GM23248 (cell line): ENCODE measurements around the gene SH2D4B. TPM values are rescaled to one million over a fixed set of nuclear protein-coding genes. Genes with fewer than 3 reads are reported as not detected.

Experiments
- DNase-seq: peaks from one replicate; pipeline ENCODE4 v3.0.0-alpha.2; 2015
- H2AFZ ChIP-seq: fragments of 200-600 bp; sonication (generic); 2 replicates; pipeline ENCODE4 v1.6.1; 2016; ENCODE audit warnings: antibody characterized with exemption
- H3F3A ChIP-seq: fragments of 200-600 bp; sonication (generic); 2 replicates; pipeline ENCODE4 v1.6.1; 2016; ENCODE audit warnings: mild to moderate bottlenecking, antibody characterized with exemption, mixed run types; ENCODE audit not compliant: insufficient read depth
- H3K27ac ChIP-seq: fragments of 200-600 bp; sonication (generic); 2 replicates; pipeline ENCODE4 v1.5.1; 2016; ENCODE audit warnings: mild to moderate bottlenecking
- H3K27me3 ChIP-seq: fragments of 200-600 bp; sonication (generic); replicated peaks from 2 replicates; pipeline ENCODE4 v1.6.1; 2016; ENCODE audit warnings: mild to moderate bottlenecking; ENCODE audit not compliant: insufficient read depth
- H3K36me3 ChIP-seq: fragments of 200-600 bp; sonication (generic); 2 replicates; pipeline ENCODE4 v1.6.1; 2016; ENCODE audit warnings: low read depth, mild to moderate bottlenecking
- H3K4me1 ChIP-seq: fragments of 200-600 bp; sonication (generic); 2 replicates; pipeline ENCODE4 v1.6.1; 2016; ENCODE audit warnings: mild to moderate bottlenecking; ENCODE audit not compliant: insufficient read depth
- H3K4me2 ChIP-seq: fragments of 200-600 bp; sonication (generic); one replicate; pipeline ENCODE4 v1.6.1; 2016; ENCODE audit warnings: mild to moderate bottlenecking; ENCODE audit not compliant: unreplicated experiment
- H3K4me3 ChIP-seq: fragments of 200-600 bp; sonication (generic); 2 replicates; pipeline ENCODE4 v1.5.1; 2016; ENCODE audit warnings: mild to moderate bottlenecking
- H3K79me2 ChIP-seq: fragments of 200-600 bp; sonication (generic); 2 replicates; pipeline ENCODE4 v1.6.1; 2016; ENCODE audit warnings: mild to moderate bottlenecking; ENCODE audit not compliant: insufficient read depth
- H3K9ac ChIP-seq: fragments of 200-600 bp; sonication (generic); 2 replicates; pipeline ENCODE4 v1.6.1; 2016; ENCODE audit warnings: mild to moderate bottlenecking
- H3K9me2 ChIP-seq: fragments of 200-600 bp; sonication (generic); 2 replicates; pipeline ENCODE4 v1.6.1; 2016; ENCODE audit warnings: mixed run types, mild to moderate bottlenecking, moderate library complexity; ENCODE audit not compliant: insufficient read depth
- H3K9me3 ChIP-seq: fragments of 200-600 bp; sonication (generic); one replicate; pipeline ENCODE4 v1.6.1; 2017; ENCODE audit warnings: low read depth
- H4K20me1 ChIP-seq: fragments of 200-600 bp; sonication (generic); 2 replicates; pipeline ENCODE4 v1.6.0; 2016; ENCODE audit not compliant: insufficient read depth
- EZH2 ChIP-seq: fragments of 200-600 bp; sonication (generic); IDR thresholded peaks from 2 replicates; pipeline ENCODE4 v1.6.1; 2018; ENCODE audit warnings: antibody characterized with exemption, mild to moderate bottlenecking; ENCODE audit not compliant: insufficient read depth, poor library complexity, severe bottlenecking
- EZH2phosphoT487 ChIP-seq: fragments of 200-600 bp; sonication (generic); IDR thresholded peaks from 2 replicates; pipeline ENCODE4 v1.6.1; 2018; ENCODE audit warnings: antibody characterized with exemption, moderate library complexity, mild to moderate bottlenecking, low read depth; ENCODE audit not compliant: insufficient read depth
- WGBS, 2 experiments: methylation state at CpG; one replicate each; pipeline ENCODE4 v1.1.6; 2015 to 2017; ENCODE audit warnings: low lambda C conversion rate in 2 of 2, low coverage in 1 of 2; ENCODE audit errors: missing lambda C conversion rate in 2 of 2; 5-methylcytosine and 5-hydroxymethylcytosine counted together
- in situ Hi-C: fragments of 300-500 bp; cut with MboI; formaldehyde crosslinking; loops from 2 replicates; pipeline ENCODE4 v1.15.0; 2020
- polyA plus RNA-seq: library from polyadenylated mRNA; unstranded; fragments of >200 nt; fragmentation: Nextera tagmentation; extraction: Ambion mirVana; gene quantifications from 2 replicates; pipeline ENCODE4 v1.2.1, GENCODE V29; 2016
- total RNA-seq: library from RNA; depleted of rRNA; stranded (reverse); fragments of >200 nt; shearing (Covaris generic); gene quantifications from 2 replicates; pipeline ENCODE4 v1.2.3, GENCODE V29; 2014

The SH2D4B gene
- total and polyA plus RNA-seq, 2 experiments from 2014 or later: not detected

DNA sequence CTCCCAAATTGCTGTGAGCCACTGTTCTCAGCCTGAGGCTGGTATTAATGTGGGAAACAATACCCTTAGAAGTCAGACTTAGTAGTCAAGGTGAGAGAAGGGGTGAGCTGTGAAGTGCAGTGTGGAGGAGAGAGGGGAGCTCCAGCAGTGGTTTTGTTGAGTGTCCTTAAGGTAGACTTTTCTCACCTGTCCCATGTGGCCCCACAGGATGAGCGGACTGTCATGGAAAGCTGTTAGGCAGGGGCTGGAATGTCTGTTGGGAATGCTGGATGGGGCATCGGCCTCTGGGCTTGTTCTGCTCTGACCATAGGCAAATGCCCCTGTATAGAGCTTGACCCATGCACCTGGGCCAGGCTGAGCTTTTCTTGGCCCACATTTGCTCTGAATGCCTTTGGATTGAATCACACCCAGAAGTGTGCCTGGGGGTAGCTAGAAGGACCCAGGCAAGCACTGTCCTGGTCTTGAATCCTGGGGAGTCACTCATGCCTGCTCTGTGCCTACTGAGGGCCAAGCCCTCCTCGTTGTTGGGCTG lies 36.3 kb upstream of the SH2D4B start:
- in situ Hi-C loops: loop anchor here (5.0 kb wide), 1 partner anchor 54 kb away; no protein-coding TSS in a partner anchor
- Histone ChIP-seq H3K9me3 (no peaks in the 10 kb centered on the region), H3K36me3 (no peaks in the 10 kb centered on the region), H3K4me3 (no peak overlapping the region), H3K9me2 (no peaks in the 10 kb centered on the region), H3K4me1 (peaks cover 44% of the 10 kb centered on the region), H3K79me2 (peaks cover 61% of the 10 kb centered on the region), H2AFZ (no peak overlapping the region), H4K20me1 (no peaks in the 10 kb centered on the region), H3K27me3 (no peaks in the 10 kb centered on the region), H3K4me2 (no peak overlapping the region), H3K9ac (no peak overlapping the region), H3F3A (peaks cover 39% of the 10 kb centered on the region), H3K27ac (no peak overlapping the region)
- DNase-seq: no peak
- 95 to 100% methylated on average over 3 of the region's 3 CpGs for WGBS, 2 experiments
- TF ChIP-seq EZH2 (no peak), EZH2phosphoT487 (no peak)

DNA sequence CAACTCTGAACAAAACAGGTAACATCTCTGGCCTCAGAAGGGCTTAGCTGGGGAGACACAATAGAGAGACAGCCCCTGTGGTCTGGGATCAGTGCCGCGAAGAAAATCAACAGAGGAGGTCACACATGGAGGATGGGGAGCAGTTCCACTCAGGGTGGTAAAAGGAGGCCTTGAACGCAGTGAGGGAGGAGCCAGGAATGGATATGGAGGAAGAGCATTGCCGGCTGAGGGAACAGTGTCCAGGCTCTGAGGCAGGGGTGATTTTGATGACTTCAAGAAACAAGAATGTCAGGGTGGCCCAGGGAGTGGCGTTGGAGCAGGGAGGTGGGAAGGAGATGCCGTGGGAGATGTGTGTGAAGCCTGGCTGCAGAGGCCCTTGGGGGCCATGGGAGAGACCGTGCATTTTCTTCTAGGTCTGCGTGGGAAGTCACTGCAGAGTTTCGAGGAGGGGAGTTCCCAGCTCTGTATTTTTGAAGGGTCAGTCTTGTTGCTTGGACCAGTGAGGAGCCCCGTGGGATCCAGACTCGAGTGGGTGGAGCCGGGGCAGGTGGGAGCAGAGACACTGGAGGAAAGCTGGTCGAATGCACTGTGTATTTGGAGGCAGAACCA lies 35.7 kb upstream of the SH2D4B start:
- H3F3A ChIP-seq: peaks cover 35% of the 10 kb centered on the region
- H3K4me2 ChIP-seq: no peak overlapping the region
- no peak overlapping the region for H3K4me3 ChIP-seq
- H2AFZ ChIP-seq: no peak overlapping the region
- 92 to 95% methylated on average over 12 to 13 of the region's 13 CpGs for WGBS, 2 experiments
- H3K9ac ChIP-seq: no peak overlapping the region
- H3K79me2 ChIP-seq: peaks cover 56% of the 10 kb centered on the region
- no peak for TF ChIP-seq EZH2phosphoT487
- TF ChIP-seq EZH2: no peak
- H3K27me3 ChIP-seq: no peaks in the 10 kb centered on the region
- in situ Hi-C loops: loop anchor here (5.0 kb wide), 1 partner anchor 55 kb away; no protein-coding TSS in a partner anchor
- DNase-seq: no peak
- no peaks in the 10 kb centered on the region for H3K9me2 ChIP-seq
- H3K27ac ChIP-seq: no peak overlapping the region
- peaks cover 45% of the 10 kb centered on the region for H3K4me1 ChIP-seq
- no peaks in the 10 kb centered on the region for H4K20me1 ChIP-seq
- H3K36me3 ChIP-seq: no peaks in the 10 kb centered on the region
- no peaks in the 10 kb centered on the region for H3K9me3 ChIP-seq

DNA sequence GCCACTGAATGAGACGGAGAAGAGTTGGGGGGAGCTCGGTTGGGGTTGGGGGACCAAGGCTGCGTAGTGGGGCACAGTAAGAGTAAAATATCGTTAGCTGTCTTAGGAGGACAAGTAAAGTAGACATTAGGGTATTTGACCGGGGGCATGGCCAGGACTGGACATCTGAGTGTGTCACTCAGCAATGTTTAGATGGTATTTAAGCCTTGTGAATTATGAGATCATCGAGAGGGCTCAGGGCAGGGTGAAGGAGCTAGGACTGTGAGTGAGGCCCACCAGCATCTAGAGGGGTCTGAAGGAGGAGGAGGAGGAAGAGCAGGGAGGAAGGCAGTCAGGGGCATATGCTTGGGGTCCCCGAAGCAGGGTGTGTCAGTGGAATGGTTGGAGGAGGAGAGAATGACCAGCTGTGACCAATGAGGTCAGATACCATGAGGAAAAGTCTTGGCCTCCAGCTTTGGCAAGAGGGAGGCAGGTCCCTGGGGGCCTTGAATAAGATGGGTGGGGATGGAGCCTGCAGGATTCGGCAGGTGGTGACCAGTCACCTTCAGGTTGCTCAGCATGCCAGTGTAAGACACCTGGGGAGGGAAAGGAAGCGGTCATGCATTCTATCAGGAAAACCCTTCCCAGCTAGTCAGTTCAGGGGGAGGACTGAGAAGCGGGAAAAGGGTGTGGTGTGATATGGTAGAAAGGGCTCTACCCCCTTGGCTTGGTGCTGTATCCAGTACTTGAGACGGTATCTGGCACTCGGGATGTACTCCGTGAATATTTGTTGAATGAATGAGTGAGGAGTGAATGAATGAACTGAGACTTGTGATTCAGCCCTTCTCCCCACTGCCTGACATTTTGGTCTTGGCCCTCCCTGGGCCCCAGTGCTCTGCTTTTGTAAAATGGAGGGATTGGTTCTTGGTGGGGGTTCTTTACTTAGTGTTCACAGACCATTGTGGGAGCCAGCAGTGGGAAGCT lies 34.8 kb upstream of the SH2D4B start:
- Histone ChIP-seq H4K20me1 (no peaks in the 10 kb centered on the region), H3F3A (peaks cover 34% of the 10 kb centered on the region), H3K9me2 (no peaks in the 10 kb centered on the region), H3K9ac (no peak overlapping the region), H3K79me2 (peaks cover 48% of the 10 kb centered on the region), H3K27me3 (no peaks in the 10 kb centered on the region), H3K36me3 (no peaks in the 10 kb centered on the region), H3K4me3 (no peak overlapping the region), H3K4me2 (no peak overlapping the region), H2AFZ (no peak overlapping the region), H3K9me3 (no peaks in the 10 kb centered on the region), H3K4me1 (peaks cover 41% of the 10 kb centered on the region), H3K27ac (no peak overlapping the region)
- WGBS, 2 experiments: 93 to 96% methylated on average over 13 of the region's 13 CpGs
- in situ Hi-C loops: loop anchor here (5.0 kb wide), 1 partner anchor 56 kb away; no protein-coding TSS in a partner anchor
- no peak for TF ChIP-seq EZH2phosphoT487
- no peak for TF ChIP-seq EZH2
- DNase-seq: no peak

DNA sequence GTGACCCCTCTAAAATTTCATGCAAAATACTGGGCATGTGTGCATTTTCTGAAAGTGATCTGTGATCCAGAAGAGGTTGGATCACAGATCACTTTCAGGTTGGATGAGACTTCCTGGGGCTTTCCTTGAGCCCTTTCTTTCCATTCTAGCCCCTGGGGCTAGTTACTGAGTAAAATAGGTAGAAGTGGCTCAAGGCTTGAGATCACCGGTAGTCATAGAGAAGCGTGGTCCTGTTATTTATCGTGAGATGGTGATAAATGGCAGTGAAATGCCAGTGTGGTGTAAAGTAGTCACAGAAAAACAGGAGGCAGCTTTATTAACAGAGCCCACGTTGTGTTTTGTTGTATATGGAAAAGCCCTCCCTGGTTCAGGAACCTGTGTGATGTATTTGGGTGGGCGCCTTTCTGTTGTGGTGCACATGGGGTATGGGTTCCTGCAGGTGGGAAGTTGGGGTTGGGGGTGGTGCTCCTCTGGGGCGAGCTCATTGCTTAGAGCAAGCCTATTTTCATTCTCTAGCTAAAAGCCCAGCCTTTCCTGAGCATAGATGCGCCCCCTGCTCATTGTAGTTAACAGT lies 34.0 kb upstream of the SH2D4B start:
- no peak overlapping the region for H3K4me3 ChIP-seq
- peaks cover 34% of the 10 kb centered on the region for H3K4me1 ChIP-seq
- 91% methylated on average over 7 of the region's 7 CpGs for WGBS, 2 experiments
- no peak overlapping the region for H3K9ac ChIP-seq
- no peaks in the 10 kb centered on the region for H3K9me2 ChIP-seq
- no peak for TF ChIP-seq EZH2phosphoT487
- TF ChIP-seq EZH2: no peak
- peaks cover 44% of the 10 kb centered on the region for H3K79me2 ChIP-seq
- no peak overlapping the region for H3K27ac ChIP-seq
- H3K27me3 ChIP-seq: no peaks in the 10 kb centered on the region
- H3K36me3 ChIP-seq: no peaks in the 10 kb centered on the region
- no peak overlapping the region for H3K4me2 ChIP-seq
- H4K20me1 ChIP-seq: no peaks in the 10 kb centered on the region
- in situ Hi-C loops: loop anchor here (5.0 kb wide), 1 partner anchor 56 kb away; no protein-coding TSS in a partner anchor
- no peak for DNase-seq
- peaks cover 28% of the 10 kb centered on the region for H3F3A ChIP-seq
- H2AFZ ChIP-seq: no peak overlapping the region
- no peaks in the 10 kb centered on the region for H3K9me3 ChIP-seq
